HepG2 (cell line): ENCODE measurements around the gene NAPB. TPM values are rescaled to one million over a fixed set of nuclear protein-coding genes. Genes with fewer than 3 reads are reported as not detected.

Experiments
- CSRNP1 ChIP-seq: sonication (generic); formaldehyde crosslinking; IDR thresholded peaks from 2 replicates; pipeline ENCODE4 v1.8.1; 2023; ENCODE audit warnings: mild to moderate bottlenecking, missing genetic modification reagents
- EHMT2 ChIP-seq: fragments of 200-600 bp; sonication (generic); IDR thresholded peaks from 2 replicates; pipeline ENCODE4 v1.7.0; 2017; ENCODE audit warnings: antibody characterized with exemption, low read depth, low read length, borderline replicate concordance
- ELF1 ChIP-seq: sonication (generic); formaldehyde crosslinking; IDR thresholded peaks from 2 replicates; pipeline ENCODE4 v1.4.0; 2020; ENCODE audit warnings: missing genetic modification reagents
- ERF ChIP-seq: IDR thresholded peaks from 2 replicates; pipeline ENCODE4 v1.6.1; 2018; ENCODE audit warnings: missing biosample characterization, missing genetic modification reagents
- FOXM1 ChIP-seq: sonication (generic); formaldehyde crosslinking; IDR thresholded peaks from 2 replicates; pipeline ENCODE4 v1.5.0; 2020; ENCODE audit warnings: missing genetic modification reagents
- GATA4 ChIP-seq: sonication (generic); IDR thresholded peaks from 2 replicates; pipeline ENCODE4 v1.6.1; 2016; ENCODE audit warnings: antibody characterized with exemption, low read depth, borderline replicate concordance
- IKZF5 ChIP-seq: IDR thresholded peaks from 2 replicates; pipeline ENCODE4 v1.6.1; 2018; ENCODE audit warnings: missing genetic modification reagents, mild to moderate bottlenecking, missing compliant biosample characterization
- KLF16 ChIP-seq, 2 experiments: sonication (generic) in 1 of 2; formaldehyde crosslinking in 1 of 2; IDR thresholded peaks; 2 replicates each; pipeline versions ENCODE4 v1.6.1 to v1.8.0; 2016 to 2023; ENCODE audit warnings: missing genetic modification reagents in 2 of 2, missing compliant biosample characterization in 1 of 2
- MIER3 ChIP-seq: IDR thresholded peaks from 2 replicates; pipeline ENCODE4 v1.6.1; 2016; ENCODE audit warnings: missing compliant biosample characterization, borderline replicate concordance
- PBX2 ChIP-seq: IDR thresholded peaks from 2 replicates; pipeline ENCODE4 v1.6.1; 2016; ENCODE audit warnings: control low read depth
- SKI ChIP-seq: fragments of 450-650 bp; IDR thresholded peaks from one replicate; pipeline ENCODE4 v1.6.1; 2018; ENCODE audit warnings: mild to moderate bottlenecking; ENCODE audit not compliant: partially characterized antibody
- SRF ChIP-seq: IDR thresholded peaks from 2 replicates; pipeline ENCODE4 v1.6.1; 2011; ENCODE audit warnings: mild to moderate bottlenecking, low read depth, low read length, moderate library complexity
- TFAP4 ChIP-seq: sonication (generic); IDR thresholded peaks from 2 replicates; pipeline ENCODE4 v1.6.1; 2016; ENCODE audit warnings: low read depth, borderline replicate concordance
- ZBTB49 ChIP-seq: sonication (generic); formaldehyde crosslinking; IDR thresholded peaks from 2 replicates; pipeline ENCODE4 v1.4.0; 2020; ENCODE audit warnings: missing genetic modification reagents, borderline replicate concordance
- ZBTB8A ChIP-seq: sonication (generic); formaldehyde crosslinking; IDR thresholded peaks from 2 replicates; pipeline ENCODE4 v1.4.0; 2020; ENCODE audit warnings: mild to moderate bottlenecking, low read depth, missing genetic modification reagents, borderline replicate concordance
- ZNF282 ChIP-seq: fragments of 450-650 bp; IDR thresholded peaks from 2 replicates; pipeline ENCODE4 v1.6.1; 2018; ENCODE audit not compliant: partially characterized antibody
- ZNF44 ChIP-seq: sonication (generic); formaldehyde crosslinking; IDR thresholded peaks from 2 replicates; pipeline ENCODE4 v1.5.1; 2020; ENCODE audit warnings: mild to moderate bottlenecking, missing genetic modification reagents
- ZNF501 ChIP-seq: sonication (generic); formaldehyde crosslinking; IDR thresholded peaks from 2 replicates; pipeline ENCODE4 v1.5.1; 2020; ENCODE audit warnings: mild to moderate bottlenecking, moderate library complexity, missing genetic modification reagents
- ZNF598 ChIP-seq: sonication (generic); formaldehyde crosslinking; IDR thresholded peaks from 2 replicates; pipeline ENCODE4 v1.5.1; 2020; ENCODE audit warnings: mild to moderate bottlenecking, missing genetic modification reagents, borderline replicate concordance
- ZNF674 ChIP-seq: sonication (generic); formaldehyde crosslinking; IDR thresholded peaks from 2 replicates; pipeline ENCODE4 v1.5.0; 2020; ENCODE audit warnings: low read depth, mild to moderate bottlenecking, missing genetic modification reagents
- ZNF724P ChIP-seq: sonication (generic); formaldehyde crosslinking; IDR thresholded peaks from 2 replicates; pipeline ENCODE4 v1.8.0; 2022; ENCODE audit warnings: missing genetic modification reagents, borderline replicate concordance
- ZSCAN30 ChIP-seq: sonication (generic); formaldehyde crosslinking; IDR thresholded peaks from 2 replicates; pipeline ENCODE4 v1.5.0; 2020; ENCODE audit warnings: mild to moderate bottlenecking, missing genetic modification reagents
- polyA plus RNA-seq, 8 experiments: library from polyadenylated mRNA; depleted of rRNA in 3 of 8; stranded (reverse) in 7 of 8; unstranded in 1 of 8; fragments of >200 nt; fragmentation: Illumina TruSeq in 4 of 8; extraction: Trizol in 4 of 8; gene quantifications; 2 replicates each; pipeline versions ENCODE4 v1.2.1 to v1.2.3, GENCODE V29; 2011 to 2016; ENCODE audit warnings: low read depth in 4 of 8, missing spikeins in 1 of 8, mixed read lengths in 1 of 8; ENCODE audit not compliant: insufficient read depth in 1 of 8
- total RNA-seq, 5 experiments: library from RNA; depleted of rRNA; stranded (reverse); fragments of >200 nt; fragmentation: Illumina TruSeq; extraction: Trizol; gene quantifications; 2 replicates each; pipeline ENCODE4 v1.2.3, GENCODE V29; 2016; ENCODE audit warnings: low read depth in 1 of 5

The NAPB gene
- total and polyA plus RNA-seq, 2 of the 13 experiments (the other 11 are each of a cell fraction or from before 2014, with no cell fraction given): 15.2 to 16.1 TPM

GRCh38 chr20:23350196-23350903, 70.9 kb downstream of the NAPB start, which contains the start of gene NXT1 (continued):
- TF ChIP-seq IKZF5 (CRISPR knock-in tag) (peak; percentile 91), MIER3 (CRISPR knock-in tag) (peak; percentile 78; the same call in 1 of the 2 replicates), ERF (CRISPR knock-in tag) (peak; percentile 87), CSRNP1 (peak; percentile 79; the same call in 1 of the 2 replicates), KLF16 (CRISPR knock-in tag; IDR thresholded peaks at IDR 0.05) (peak; percentile 79 to 93), FOXM1 (CRISPR knock-in tag) (0 out of 2 replicates have a peak, but pooled peaks have one; percentile 26), ZNF44 (CRISPR knock-in tag) (peak; percentile 49; the same call in 1 of the 2 replicates), TFAP4 (peak; percentile 33; the same call in 1 of the 2 replicates), EHMT2 (no peak), ZSCAN30 (CRISPR knock-in tag) (peak; percentile 71; the same call in 1 of the 2 replicates), GATA4 (peak; percentile 74; the same call in 1 of the 2 replicates), SKI (peak; percentile 74), ZNF501 (CRISPR knock-in tag) (peak; percentile 89), ZBTB8A (CRISPR knock-in tag) (no peak), ZNF598 (peak; percentile 76), ZNF724P (CRISPR knock-in tag) (no peak; the same call in 1 of the 2 replicates), ZNF282 (no peak), ZNF674 (CRISPR knock-in tag) (no peak), PBX2 (CRISPR knock-in tag) (peak; percentile 98), SRF (no peak; the same call in 1 of the 2 replicates), ELF1 (CRISPR knock-in tag) (peak; percentile 95), ZBTB49 (0 out of 2 replicates have a peak, but pooled peaks have one; percentile 53)
